Mesendoderm (in vitro differentiated cells): ENCODE data around the gene C14orf180. TPM values are rescaled to one million over a fixed set of nuclear protein-coding genes. Genes with fewer than 3 reads are reported as not detected.

ENCODE experiments used
- DNase-seq: peaks from one replicate; pipeline ENCODE4 v3.0.0; 2013
- H2AK5ac ChIP-seq: 2 replicates; pipeline ENCODE4 v1.6.1; 2013; ENCODE audit warnings: low read length, inconsistent platforms
- H2BK120ac ChIP-seq: 2 replicates; pipeline ENCODE4 v1.6.1; 2013; ENCODE audit warnings: low read depth, mild to moderate bottlenecking, low read length, moderate library complexity, mixed read lengths
- H2BK15ac ChIP-seq: replicated peaks from 2 replicates; pipeline ENCODE4 v1.6.1; 2013; ENCODE audit warnings: low read depth, mild to moderate bottlenecking, moderate library complexity
- H2BK5ac ChIP-seq: 2 replicates; pipeline ENCODE4 v1.6.1; 2013; ENCODE audit warnings: low read length, inconsistent platforms
- H3K18ac ChIP-seq: 2 replicates; pipeline ENCODE4 v1.6.1; 2013; ENCODE audit warnings: mild to moderate bottlenecking, low read length, mixed read lengths
- H3K23ac ChIP-seq: one replicate; pipeline ENCODE4 v1.6.1; 2013; ENCODE audit warnings: low read length
- H3K27ac ChIP-seq: 2 replicates; pipeline ENCODE4 v1.5.1; 2013; ENCODE audit warnings: low read depth, mild to moderate bottlenecking, inconsistent platforms, low read length, moderate library complexity
- H3K27me3 ChIP-seq: 2 replicates; pipeline ENCODE4 v1.6.1; 2013; ENCODE audit warnings: low read length, control low read depth, mild to moderate bottlenecking, inconsistent platforms; ENCODE audit not compliant: insufficient read depth, poor library complexity
- H3K36me3 ChIP-seq: 2 replicates; pipeline ENCODE4 v1.6.1; 2013; ENCODE audit warnings: low read length, inconsistent platforms; ENCODE audit not compliant: control insufficient read depth, insufficient read depth
- H3K4ac ChIP-seq: one replicate; pipeline ENCODE4 v1.6.1; 2013; ENCODE audit warnings: low read depth, mild to moderate bottlenecking, low read length, moderate library complexity
- H3K4me1 ChIP-seq: 2 replicates; pipeline ENCODE4 v1.6.1; 2013; ENCODE audit warnings: low read depth, low read length, inconsistent platforms; ENCODE audit not compliant: control insufficient read depth
- H3K4me2 ChIP-seq: 2 replicates; pipeline ENCODE4 v1.6.1; 2013; ENCODE audit warnings: low read length
- H3K4me3 ChIP-seq: 2 replicates; pipeline ENCODE4 v1.5.1; 2013; ENCODE audit warnings: mild to moderate bottlenecking, low read length
- H3K56ac ChIP-seq: one replicate; pipeline ENCODE4 v1.6.1; 2013; ENCODE audit warnings: low read length
- H3K79me1 ChIP-seq: 2 replicates; pipeline ENCODE4 v1.6.1; 2013; ENCODE audit warnings: low read length, inconsistent platforms
- H3K79me2 ChIP-seq: 2 replicates; pipeline ENCODE4 v1.6.1; 2013; ENCODE audit warnings: mild to moderate bottlenecking, low read length; ENCODE audit not compliant: control insufficient read depth, insufficient read depth
- H3K9ac ChIP-seq: 2 replicates; pipeline ENCODE4 v1.6.1; 2013; ENCODE audit warnings: low read length, inconsistent platforms
- H4K5ac ChIP-seq: one replicate; pipeline ENCODE4 v1.6.1; 2013; ENCODE audit warnings: low read length
- H4K8ac ChIP-seq: one replicate; pipeline ENCODE4 v1.6.1; 2013; ENCODE audit warnings: low read depth, mild to moderate bottlenecking, control low read depth, low read length, moderate library complexity
- WGBS: extraction: QIAGEN DNeasy Blood & Tissue Kit; methylation state at CpG from one replicate; pipeline ENCODE4 v1.1.7; 2013; ENCODE audit warnings: low lambda C conversion rate, missing lambda C conversion rate; ENCODE audit not compliant: insufficient coverage; ENCODE audit errors: extremely low coverage; 5-methylcytosine and 5-hydroxymethylcytosine counted together
- polyA plus RNA-seq, 2 experiments: library from polyadenylated mRNA; stranded (reverse); fragments of 200-250 nt; gene quantifications; one replicate each; pipeline ENCODE4 v1.2.3, GENCODE V29; 2013

The C14orf180 gene
- not detected for polyA plus RNA-seq (2013, experiment 1 of 2)
- polyA plus RNA-seq (2013, experiment 2 of 2), result not detected

GRCh38 chr14:104579507-104579906, at the start of gene C14orf180:
Gene C14orf180, plus strand, starts transcription at chr14:104579764. Its CDS starts 6,667 bp downstream, at chr14:104586431.
- H3K36me3 ChIP-seq, result no peaks in the 10 kb centered on the region
- H3K4ac ChIP-seq, result no peak within 1 kb of the TSS
- no peak within 1 kb of the TSS for H4K8ac ChIP-seq
- H3K9ac ChIP-seq, result no peak within 1 kb of the TSS
- no peak within 1 kb of the TSS for H3K23ac ChIP-seq
- no peaks in the 10 kb centered on the region for H3K79me2 ChIP-seq
- H3K4me2 ChIP-seq, result no peak within 1 kb of the TSS
- no peak within 1 kb of the TSS for H2BK15ac ChIP-seq
- H3K56ac ChIP-seq, result no peak within 1 kb of the TSS
- no peak within 1 kb of the TSS for H2AK5ac ChIP-seq
- no peak within 1 kb of the TSS for H3K18ac ChIP-seq
- H3K4me3 ChIP-seq, result no peak within 1 kb of the TSS
- no CpG with 5 or more reads among the region's 17 CpGs for WGBS
- DNase-seq, result no peak
- no peak within 1 kb of the TSS for H4K5ac ChIP-seq
- H2BK120ac ChIP-seq, result no peak within 1 kb of the TSS
- no peaks in the 10 kb centered on the region for H3K79me1 ChIP-seq
- no peak within 1 kb of the TSS for H3K27ac ChIP-seq
- H2BK5ac ChIP-seq, result no peak within 1 kb of the TSS
- no peaks in the 10 kb centered on the region for H3K4me1 ChIP-seq
- no peaks in the 10 kb centered on the region for H3K27me3 ChIP-seq

- no peak overlapping the region for H3K4ac ChIP-seq
- H2BK15ac ChIP-seq, result no peak overlapping the region
- no peaks in the 10 kb centered on the region for H3K27me3 ChIP-seq
- no peaks in the 10 kb centered on the region for H3K79me1 ChIP-seq
- no CpG with 5 or more reads among the region's 10 CpGs for WGBS
- H2BK5ac ChIP-seq, result no peak overlapping the region
- no peak overlapping the region for H3K56ac ChIP-seq
- no peak overlapping the region for H3K4me3 ChIP-seq
- no peak overlapping the region for H3K27ac ChIP-seq
- H3K4me2 ChIP-seq, result no peak overlapping the region
- no peak overlapping the region for H4K8ac ChIP-seq
- no peak overlapping the region for H3K23ac ChIP-seq
- no peak overlapping the region for H3K9ac ChIP-seq
- no peak for DNase-seq
- no peak overlapping the region for H3K18ac ChIP-seq
- no peaks in the 10 kb centered on the region for H3K4me1 ChIP-seq
- H4K5ac ChIP-seq, result no peak overlapping the region
- no peak overlapping the region for H2BK120ac ChIP-seq
- H3K79me2 ChIP-seq, result no peaks in the 10 kb centered on the region
- no peak overlapping the region for H2AK5ac ChIP-seq
- no peaks in the 10 kb centered on the region for H3K36me3 ChIP-seq
These were observed 48.9 kb upstream of the C14orf180 start for GRCh38 chr14:104530646-104531045.

- H3K18ac ChIP-seq, result no peak overlapping the region
- H3K4me3 ChIP-seq, result no peak overlapping the region
- no peak overlapping the region for H2BK15ac ChIP-seq
These were observed 48.0 kb upstream of the C14orf180 start for GRCh38 chr14:104531421-104532190.

GRCh38 chr14:104532191-104532555, 47.4 kb upstream of the C14orf180 start:
- H2BK15ac ChIP-seq, result no peak overlapping the region
- no peaks in the 10 kb centered on the region for H3K79me1 ChIP-seq
- H2BK120ac ChIP-seq, result no peak overlapping the region
- no peak overlapping the region for H3K23ac ChIP-seq
- H3K36me3 ChIP-seq, result no peaks in the 10 kb centered on the region
- H3K4me2 ChIP-seq, result no peak overlapping the region
- no peak overlapping the region for H3K9ac ChIP-seq
- H3K27ac ChIP-seq, result no peak overlapping the region
- H3K4me3 ChIP-seq, result no peak overlapping the region
- no peak overlapping the region for H2BK5ac ChIP-seq
- no peaks in the 10 kb centered on the region for H3K4me1 ChIP-seq
- DNase-seq, result no peak
- H4K5ac ChIP-seq, result no peak overlapping the region
- no peak overlapping the region for H2AK5ac ChIP-seq
- H3K79me2 ChIP-seq, result no peaks in the 10 kb centered on the region
- WGBS, result no CpG with 5 or more reads among the region's 3 CpGs
- no peak overlapping the region for H4K8ac ChIP-seq
- no peak overlapping the region for H3K56ac ChIP-seq
- H3K18ac ChIP-seq, result no peak overlapping the region
- no peak overlapping the region for H3K4ac ChIP-seq
- no peaks in the 10 kb centered on the region for H3K27me3 ChIP-seq

More at GRCh38 chr14:104531421-104532190, 48.0 kb upstream of the C14orf180 start:
- no peak for DNase-seq
- Histone ChIP-seq H4K8ac (no peak overlapping the region), H3K36me3 (no peaks in the 10 kb centered on the region), H3K27me3 (no peaks in the 10 kb centered on the region), H3K79me1 (no peaks in the 10 kb centered on the region), H3K27ac (no peak overlapping the region), H3K4me2 (no peak overlapping the region), H4K5ac (no peak overlapping the region), H2AK5ac (no peak overlapping the region), H3K79me2 (no peaks in the 10 kb centered on the region), H2BK5ac (no peak overlapping the region), H3K56ac (no peak overlapping the region), H2BK120ac (no peak overlapping the region), H3K23ac (no peak overlapping the region), H3K4ac (no peak overlapping the region), H3K9ac (no peak overlapping the region), H3K4me1 (no peaks in the 10 kb centered on the region)
- WGBS, result no CpG with 5 or more reads among the region's 19 CpGs

- Histone ChIP-seq H3K4me2 (no peak overlapping the region), H2AK5ac (no peak overlapping the region), H3K18ac (no peak overlapping the region), H3K4me1 (no peaks in the 10 kb centered on the region), H3K27ac (no peak overlapping the region), H3K9ac (no peak overlapping the region), H3K4me3 (no peak overlapping the region), H3K79me1 (no peaks in the 10 kb centered on the region), H2BK15ac (no peak overlapping the region), H3K27me3 (no peaks in the 10 kb centered on the region), H3K56ac (no peak overlapping the region), H2BK5ac (no peak overlapping the region), H3K23ac (no peak overlapping the region), H4K8ac (no peak overlapping the region), H3K36me3 (no peaks in the 10 kb centered on the region), H3K79me2 (no peaks in the 10 kb centered on the region), H4K5ac (no peak overlapping the region), H3K4ac (no peak overlapping the region), H2BK120ac (no peak overlapping the region)
- no CpG with 5 or more reads among the region's 3 CpGs for WGBS
- no peak for DNase-seq
These were observed 45.5 kb upstream of the C14orf180 start for GRCh38 chr14:104534036-104534435.
